ENCODE results near the gene RBM28.

RBM28 gene

DNA sequence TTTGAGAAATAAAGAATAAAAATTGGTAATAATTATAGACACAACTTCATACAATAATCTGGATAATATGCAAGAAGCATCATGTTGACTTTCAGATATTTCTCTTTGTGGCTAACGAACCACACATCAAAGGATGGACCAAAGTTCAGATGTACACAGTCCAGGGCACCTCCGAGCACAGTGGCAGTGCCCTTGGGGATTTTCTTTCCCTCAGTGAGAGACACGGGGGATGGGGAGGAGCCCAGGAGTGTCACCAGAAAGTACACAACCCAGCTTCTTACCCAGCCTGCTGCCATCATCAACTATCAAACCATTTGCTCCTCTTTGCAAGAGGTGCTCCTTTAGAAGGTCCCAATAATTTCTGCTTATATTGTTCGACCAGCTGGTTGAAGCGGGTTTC lies 33.2 kb downstream of the RBM28 start:
- Histone ChIP-seq H3K36me3 (peaks cover 50% of the 10 kb centered on the region), H3K4me3 (ENCODE audit: low read depth in 1 of 2, low read length in 1 of 2) (no peak overlapping the region), H3K9me3 (no peaks in the 10 kb centered on the region), H3K27ac (no peak overlapping the region), H3K27me3 (no peaks in the 10 kb centered on the region), H3K4me1 (ENCODE audit: control insufficient read depth in 1 of 2, insufficient read depth in 1 of 2, low read depth in 1 of 2, low read length in 1 of 2) (no peaks in the 10 kb centered on the region)
- TF ChIP-seq, protein P1, sequence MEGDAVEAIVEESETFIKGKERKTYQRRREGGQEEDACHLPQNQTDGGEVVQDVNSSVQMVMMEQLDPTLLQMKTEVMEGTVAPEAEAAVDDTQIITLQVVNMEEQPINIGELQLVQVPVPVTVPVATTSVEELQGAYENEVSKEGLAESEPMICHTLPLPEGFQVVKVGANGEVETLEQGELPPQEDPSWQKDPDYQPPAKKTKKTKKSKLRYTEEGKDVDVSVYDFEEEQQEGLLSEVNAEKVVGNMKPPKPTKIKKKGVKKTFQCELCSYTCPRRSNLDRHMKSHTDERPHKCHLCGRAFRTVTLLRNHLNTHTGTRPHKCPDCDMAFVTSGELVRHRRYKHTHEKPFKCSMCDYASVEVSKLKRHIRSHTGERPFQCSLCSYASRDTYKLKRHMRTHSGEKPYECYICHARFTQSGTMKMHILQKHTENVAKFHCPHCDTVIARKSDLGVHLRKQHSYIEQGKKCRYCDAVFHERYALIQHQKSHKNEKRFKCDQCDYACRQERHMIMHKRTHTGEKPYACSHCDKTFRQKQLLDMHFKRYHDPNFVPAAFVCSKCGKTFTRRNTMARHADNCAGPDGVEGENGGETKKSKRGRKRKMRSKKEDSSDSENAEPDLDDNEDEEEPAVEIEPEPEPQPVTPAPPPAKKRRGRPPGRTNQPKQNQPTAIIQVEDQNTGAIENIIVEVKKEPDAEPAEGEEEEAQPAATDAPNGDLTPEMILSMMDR (IDR thresholded peaks at IDR 0.05) = no peak

DNA sequence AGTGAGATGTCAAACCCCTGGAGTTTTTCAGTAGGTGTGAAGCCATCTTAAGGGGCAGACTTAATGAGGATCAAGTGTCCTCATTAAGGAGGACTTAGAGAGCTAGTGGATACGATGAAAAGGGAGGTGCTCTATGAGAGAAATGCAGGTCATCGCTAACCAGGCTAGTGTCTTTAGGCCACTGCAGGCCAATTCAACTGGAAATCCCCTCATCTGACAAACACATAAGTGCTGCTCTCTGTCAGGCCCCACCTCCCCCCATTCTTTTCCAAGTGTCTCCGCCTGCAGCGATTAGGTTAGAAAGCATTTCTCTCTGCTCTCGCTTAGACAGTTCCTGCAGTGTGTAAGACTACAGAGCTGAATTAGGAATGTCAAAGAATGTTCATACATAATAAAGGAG lies 33.7 kb downstream of the RBM28 start:
- Histone ChIP-seq H3K36me3 (peaks cover 50% of the 10 kb centered on the region), H3K4me1 (ENCODE audit: control insufficient read depth in 1 of 2, insufficient read depth in 1 of 2, low read depth in 1 of 2, low read length in 1 of 2) (no peaks in the 10 kb centered on the region), H3K4me3 (ENCODE audit: low read depth in 1 of 2, low read length in 1 of 2) (no peak overlapping the region), H3K9me3 (no peaks in the 10 kb centered on the region), H3K27ac (no peak overlapping the region), H3K27me3 (no peaks in the 10 kb centered on the region)
- TF ChIP-seq, protein P1 (IDR thresholded peaks at IDR 0.05) = no peak

DNA sequence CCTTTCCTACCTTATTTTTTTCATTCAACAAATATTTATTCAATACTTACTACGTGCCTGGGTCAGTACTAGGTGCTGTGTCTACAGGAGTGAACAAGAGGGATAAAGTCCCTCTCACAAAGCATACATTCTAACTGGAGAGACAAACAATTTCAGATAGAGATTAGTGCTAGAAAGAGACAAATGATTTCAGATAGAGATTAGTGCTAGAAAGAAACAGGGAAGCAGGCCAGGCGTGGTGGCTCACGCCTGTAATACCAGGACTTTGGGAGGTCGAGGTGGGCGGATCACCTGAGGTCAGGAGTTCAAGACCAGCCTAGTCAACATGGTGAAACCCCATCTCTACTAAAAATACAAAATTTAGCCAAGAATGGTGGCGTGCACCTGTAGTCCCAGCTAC lies 34.6 kb downstream of the RBM28 start:
- Histone ChIP-seq H3K4me3 (ENCODE audit: low read depth in 1 of 2, low read length in 1 of 2) (no peak overlapping the region), H3K9me3 (no peaks in the 10 kb centered on the region), H3K27me3 (no peaks in the 10 kb centered on the region), H3K36me3 (peaks cover 43% of the 10 kb centered on the region), H3K4me1 (ENCODE audit: control insufficient read depth in 1 of 2, insufficient read depth in 1 of 2, low read depth in 1 of 2, low read length in 1 of 2) (no peaks in the 10 kb centered on the region), H3K27ac (no peak overlapping the region)
- TF ChIP-seq, protein P1 (IDR thresholded peaks at IDR 0.05) = no peak

DNA sequence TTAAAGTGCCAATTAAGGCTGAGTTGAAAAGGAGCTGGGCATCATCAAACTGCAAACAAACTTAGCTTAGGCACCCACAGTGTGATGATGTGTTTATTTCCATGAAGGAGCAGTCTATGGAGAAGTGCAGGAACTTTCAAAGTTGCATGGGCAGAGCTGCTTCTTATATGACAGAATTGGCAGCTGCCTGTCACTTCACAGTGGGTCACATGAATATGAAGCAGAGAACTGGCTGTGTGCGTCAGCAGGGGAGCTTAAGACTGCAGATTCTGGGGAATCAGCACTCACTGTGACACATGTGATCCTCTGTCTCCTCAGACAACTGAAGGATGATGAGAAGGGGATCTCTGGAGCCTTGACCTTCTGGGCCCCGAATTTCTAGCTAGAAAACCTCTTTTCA lies 36.6 kb downstream of the RBM28 start:
- Histone ChIP-seq H3K27me3 (no peaks in the 10 kb centered on the region), H3K4me1 (ENCODE audit: control insufficient read depth in 1 of 2, insufficient read depth in 1 of 2, low read depth in 1 of 2, low read length in 1 of 2) (no peaks in the 10 kb centered on the region), H3K4me3 (ENCODE audit: low read depth in 1 of 2, low read length in 1 of 2) (no peak overlapping the region), H3K27ac (no peak overlapping the region), H3K9me3 (no peaks in the 10 kb centered on the region), H3K36me3 (peaks cover 32% of the 10 kb centered on the region)
- TF ChIP-seq, protein P1 (IDR thresholded peaks at IDR 0.05) = no peak

DNA sequence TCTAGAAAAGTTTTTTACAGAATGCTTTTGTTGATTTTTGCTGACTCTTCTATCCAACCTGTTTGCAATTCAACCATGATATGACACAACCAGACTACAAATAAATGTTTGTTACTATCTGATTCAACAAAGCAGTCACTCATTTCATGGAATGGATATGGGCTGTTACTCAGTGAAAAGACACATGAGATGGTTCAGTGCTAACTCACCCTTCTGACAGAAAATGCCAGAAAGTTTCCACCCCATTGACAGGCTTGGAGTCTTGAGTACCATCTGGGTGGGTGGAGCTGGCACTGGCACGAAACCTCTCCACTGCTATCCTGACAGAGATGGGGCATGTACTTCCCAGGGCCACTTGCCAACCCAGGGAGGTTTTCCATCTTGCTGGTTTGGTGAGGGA lies 39.5 kb downstream of the RBM28 start:
- Histone ChIP-seq H3K4me1 (ENCODE audit: control insufficient read depth in 1 of 2, insufficient read depth in 1 of 2, low read depth in 1 of 2, low read length in 1 of 2) (no peaks in the 10 kb centered on the region), H3K27ac (no peak overlapping the region), H3K27me3 (no peaks in the 10 kb centered on the region), H3K9me3 (no peaks in the 10 kb centered on the region), H3K36me3 (peaks cover 14% of the 10 kb centered on the region), H3K4me3 (ENCODE audit: low read depth in 1 of 2, low read length in 1 of 2) (no peak overlapping the region)
- TF ChIP-seq, protein P1 (IDR thresholded peaks at IDR 0.05) = no peak

DNA sequence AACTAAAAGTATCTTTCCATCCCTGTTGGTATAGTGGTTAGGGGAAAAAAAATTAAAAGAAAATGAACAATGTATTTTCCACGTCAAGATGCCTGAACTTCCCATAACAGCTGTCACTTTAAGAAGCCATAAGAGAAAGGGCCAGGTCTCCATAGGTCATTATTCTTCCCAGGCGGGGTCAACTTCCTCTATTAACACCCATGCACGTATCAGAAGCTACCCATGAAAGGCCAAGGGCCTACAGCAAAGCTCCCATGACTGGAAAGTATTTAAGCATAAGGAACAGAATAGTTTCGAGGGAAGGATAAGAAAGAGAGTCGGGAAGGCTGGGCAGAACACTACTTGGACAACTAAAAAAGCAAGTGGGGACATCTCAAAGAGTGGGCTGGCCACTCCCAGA lies 40.1 kb downstream of the RBM28 start:
- Histone ChIP-seq H3K27me3 (no peaks in the 10 kb centered on the region), H3K27ac (no peak overlapping the region), H3K4me3 (ENCODE audit: low read depth in 1 of 2, low read length in 1 of 2) (no peak overlapping the region), H3K36me3 (peaks cover 14% of the 10 kb centered on the region), H3K9me3 (no peaks in the 10 kb centered on the region), H3K4me1 (ENCODE audit: control insufficient read depth in 1 of 2, insufficient read depth in 1 of 2, low read depth in 1 of 2, low read length in 1 of 2) (no peaks in the 10 kb centered on the region)
- TF ChIP-seq, protein P1 (IDR thresholded peaks at IDR 0.05) = no peak
